Measurements from ENCODE around the gene C1orf21.

GRCh38 chr1:184574588-184574987 lies 187.8 kb downstream of the C1orf21 start:
- no peak for TF ChIP-seq POLR2A (IDR thresholded peaks at IDR 0.05; ENCODE audit: low read length)
- no peak for TF ChIP-seq GATA1 (IDR thresholded peaks at IDR 0.05; ENCODE audit: low read depth, low read length)
